GM19193 (cell line): Measurements from ENCODE around the gene GALNT11.
A peak's percentile ranks its signal among the peaks of the same experiment; 100 is the strongest.

Experiments used
- POLR2A ChIP-seq: IDR thresholded peaks from 4 replicates; pipeline ENCODE4 v1.6.1; 2011; ENCODE audit not compliant: insufficient read depth, insufficient read length; ENCODE audit errors: extremely low read depth

Gene GALNT11

GRCh38 chr7:152133804-152134203, 108.3 kb downstream of the GALNT11 start:
- peak; percentile 23 for TF ChIP-seq POLR2A

- TF ChIP-seq POLR2A = no peak
Observed at GRCh38 chr7:152136686-152137085, 111.2 kb downstream of the GALNT11 start.

GRCh38 chr7:152137476-152138025, 112.1 kb downstream of the GALNT11 start:
- TF ChIP-seq POLR2A = no peak

DNA sequence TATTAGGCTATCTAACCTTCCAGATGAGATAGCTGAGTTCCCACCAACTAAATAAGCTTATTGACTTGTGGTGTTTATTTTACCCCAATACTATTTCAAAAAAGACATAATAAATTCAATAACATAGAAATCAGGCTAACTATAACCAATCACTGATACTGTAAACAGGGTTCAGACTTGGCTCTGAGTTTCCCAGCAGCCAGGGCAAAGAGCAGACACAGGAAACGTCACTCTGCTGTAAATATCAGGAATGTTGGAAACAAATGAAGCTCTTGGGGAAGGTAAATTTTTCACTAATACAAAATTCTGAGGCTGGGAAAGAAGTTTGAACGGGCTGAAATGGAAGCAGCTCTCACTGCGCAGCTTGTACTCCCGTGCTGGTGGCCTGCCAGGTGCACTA, 114.6 kb downstream of the GALNT11 start:
- TF ChIP-seq POLR2A = no peak

- no peak for TF ChIP-seq POLR2A
Observed at GRCh38 chr7:152140560-152140959, 115.1 kb downstream of the GALNT11 start.

DNA sequence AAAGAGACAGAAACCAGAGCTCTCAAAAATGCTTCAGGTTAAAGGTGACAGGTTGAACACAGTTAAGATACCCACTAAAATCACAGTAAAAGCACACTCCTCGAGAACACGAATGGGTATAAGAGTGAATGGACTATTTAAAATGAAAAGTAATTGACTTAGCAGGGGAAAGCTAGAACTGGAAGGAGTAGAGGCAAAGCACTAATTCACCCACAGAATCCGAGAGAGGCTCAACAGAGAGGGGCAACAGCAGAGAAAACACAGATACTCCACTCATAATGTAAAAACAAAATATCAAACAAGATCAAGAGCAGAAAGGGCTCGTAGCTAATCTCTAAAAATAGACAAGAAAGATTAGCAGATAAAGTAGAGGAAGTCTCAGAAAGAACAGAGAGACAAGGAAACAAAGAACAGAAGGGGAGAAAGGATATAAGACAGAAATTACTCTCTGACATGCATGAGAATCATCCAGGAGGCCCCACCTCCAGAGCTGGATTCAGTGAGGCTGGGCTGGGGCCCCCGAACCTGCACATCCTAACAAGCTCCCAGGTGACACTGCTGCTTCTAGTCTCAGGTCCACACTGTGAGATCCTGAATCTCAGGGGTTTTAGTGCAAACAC, 117.6 kb downstream of the GALNT11 start:
- no peak for TF ChIP-seq POLR2A

DNA sequence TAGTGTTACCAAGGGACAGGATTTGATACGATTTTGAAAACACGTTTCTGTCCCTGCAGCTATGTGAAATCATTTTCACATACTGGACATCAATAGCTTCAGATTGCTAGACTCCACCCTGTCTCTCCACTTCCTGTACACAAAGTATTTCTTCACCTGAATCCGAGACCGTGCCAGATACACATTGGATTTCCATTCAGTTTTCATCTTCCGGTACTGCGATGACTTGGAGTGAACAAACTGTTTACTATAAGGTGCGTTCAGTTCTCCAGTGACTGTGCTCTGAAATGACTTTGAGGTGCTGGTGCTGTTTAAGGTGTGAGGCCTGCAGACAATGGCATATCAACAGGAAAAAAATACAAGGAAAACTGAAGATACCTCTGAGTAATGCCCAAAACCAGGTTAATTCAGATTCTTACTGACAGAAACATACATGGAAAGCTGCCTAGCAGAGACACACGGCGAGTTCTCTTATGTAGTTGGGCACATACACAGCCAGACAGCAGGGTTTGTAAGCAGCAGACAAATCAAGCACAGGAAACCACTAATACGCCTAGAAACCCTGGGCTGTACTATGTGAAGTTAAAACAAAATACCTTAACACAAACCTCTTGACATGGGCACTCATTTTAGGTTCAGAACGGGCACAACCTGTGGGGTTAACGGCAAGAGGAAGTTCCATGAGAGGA, 119.2 kb downstream of the GALNT11 start:
- TF ChIP-seq POLR2A = no peak

GRCh38 chr7:152145853-152146466, 120.5 kb downstream of the GALNT11 start:
- TF ChIP-seq POLR2A = no peak

DNA sequence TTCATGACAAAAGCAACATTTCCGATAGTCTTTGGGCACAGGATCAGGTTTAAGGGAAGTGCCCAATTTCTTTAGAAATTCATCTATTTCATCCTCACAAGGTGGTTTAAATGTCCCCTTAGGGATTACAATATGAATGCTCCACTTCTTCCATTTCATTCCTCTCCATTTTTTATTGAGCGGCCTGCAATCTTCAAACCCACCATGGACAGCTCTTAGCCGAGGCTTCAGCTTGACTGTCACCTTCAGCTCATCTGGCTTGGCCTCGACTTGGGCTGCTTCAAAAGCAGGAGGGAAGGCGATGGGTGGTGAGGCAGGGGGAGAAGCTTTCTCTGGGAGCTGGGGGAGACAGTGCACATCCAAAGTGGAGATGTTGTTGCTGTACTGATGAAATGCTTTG, 123.2 kb downstream of the GALNT11 start:
- TF ChIP-seq POLR2A = no peak

- TF ChIP-seq POLR2A = no peak
Observed at GRCh38 chr7:152149363-152149762, 123.9 kb downstream of the GALNT11 start.

DNA sequence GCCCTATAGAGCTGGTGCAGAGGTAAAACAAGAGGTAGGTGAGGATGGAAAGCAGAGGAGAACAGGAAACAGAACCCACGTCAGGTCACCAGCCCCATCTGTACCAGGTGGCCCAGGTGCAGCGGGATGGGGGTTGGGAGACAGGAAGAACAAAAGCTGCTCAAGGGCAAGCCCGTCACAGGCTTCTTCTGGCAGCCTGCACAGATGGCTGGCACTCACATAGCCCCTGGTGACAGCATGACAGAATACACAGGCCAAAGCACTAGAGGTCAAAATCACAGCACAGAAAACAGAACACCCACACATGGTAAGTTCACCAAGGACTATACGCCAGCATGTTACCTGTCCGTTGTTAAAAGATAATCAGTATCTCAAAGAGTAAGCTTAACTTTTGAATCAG, 126.8 kb downstream of the GALNT11 start:
- no peak for TF ChIP-seq POLR2A

GRCh38 chr7:152158801-152159587, 133.5 kb downstream of the GALNT11 start:
- TF ChIP-seq POLR2A = no peak

DNA sequence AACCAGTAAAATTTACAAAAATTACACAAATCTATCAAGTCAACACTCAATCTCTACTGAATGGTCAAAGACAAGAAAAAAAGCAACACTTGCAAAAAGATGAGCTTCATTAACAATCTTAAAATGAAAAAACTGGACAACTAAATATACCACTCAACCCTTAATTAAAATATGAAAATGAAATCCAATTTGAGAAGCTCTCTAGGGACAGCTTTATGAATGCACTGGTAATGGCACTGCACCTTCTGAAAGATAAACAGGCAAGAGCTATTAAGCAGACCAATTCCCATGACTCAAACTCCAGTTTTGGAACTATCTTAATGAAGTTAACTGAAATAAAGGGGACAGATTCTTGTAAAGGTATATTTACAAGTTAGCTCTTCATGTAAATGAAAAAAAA, 135.7 kb downstream of the GALNT11 start:
- no peak for TF ChIP-seq POLR2A

GRCh38 chr7:152162287-152162686, 136.8 kb downstream of the GALNT11 start:
- TF ChIP-seq POLR2A = no peak
